OCI-LY7 (cell line): ENCODE results near the gene HIVEP3.

Source experiments
- CTCF ChIP-seq: fragments of 200-600 bp; sonication (generic); conservative IDR thresholded peaks from 2 replicates; pipeline ENCODE4 v1.5.1; 2014; ENCODE audit warnings: mild to moderate bottlenecking, antibody characterized with exemption, low read length, moderate library complexity, mixed read lengths
- EZH2phosphoT487 ChIP-seq: fragments of 200-600 bp; sonication (generic); IDR thresholded peaks from 2 replicates; pipeline ENCODE4 v1.6.1; 2018; ENCODE audit warnings: low read depth, borderline replicate concordance, mild to moderate bottlenecking, mixed run types, antibody characterized with exemption, low read length, moderate library complexity, mixed read lengths

- TF ChIP-seq CTCF, result no peak
- no peak for TF ChIP-seq EZH2phosphoT487
Observed at GRCh38 chr1:41919131-41919530, 409 bp upstream of the HIVEP3 start.
